CD4-positive, alpha-beta memory T cell (primary cell): ENCODE results near the gene CTSD. TPM values are rescaled to one million over a fixed set of nuclear protein-coding genes. Genes with fewer than 3 reads are reported as not detected.

Source experiments
- polyA plus RNA-seq, 2 donors: library from polyadenylated mRNA; unstranded; fragments of 300-500 nt; fragmentation: Illumina TruSeq; gene quantifications; one replicate each; pipeline ENCODE4 v1.2.3, GENCODE V29; 2021
- total RNA-seq, 2 experiments: library from RNA; stranded (reverse); gene quantifications; one replicate each; pipeline ENCODE4 v1.2.3, GENCODE V29; 2021

Gene CTSD
- total and polyA plus RNA-seq, 4 experiments from 2014 or later, result 122 to 214 (median 171) TPM

Other genes with a start within 250 kb of the CTSD start
- gene DUSP8, start 191.7 kb downstream of the CTSD start, total RNA-seq, result 1 to 10 TPM; 5.8 TPM
- 1 to 10 TPM in 1 of 2 donors, not detected in 1; 1.5 TPM for gene DUSP8, start 191.7 kb downstream of the CTSD start, polyA plus RNA-seq
- not detected for gene KRTAP5-1, start 178.6 kb downstream of the CTSD start, total RNA-seq
- under 1 TPM in 1 of 2 donors, not detected in 1; 0.29 TPM for gene KRTAP5-1, start 178.6 kb downstream of the CTSD start, polyA plus RNA-seq
- gene KRTAP5-2, start 165.6 kb downstream of the CTSD start, total RNA-seq, result not detected
- not detected for gene KRTAP5-2, start 165.6 kb downstream of the CTSD start, polyA plus RNA-seq
- not detected for gene KRTAP5-3, start 155.5 kb downstream of the CTSD start, total RNA-seq
- gene KRTAP5-3, start 155.5 kb downstream of the CTSD start, polyA plus RNA-seq, result not detected
- gene KRTAP5-4, start 141.8 kb downstream of the CTSD start, total RNA-seq, result not detected
- gene KRTAP5-4, start 141.8 kb downstream of the CTSD start, polyA plus RNA-seq, result not detected
- gene KRTAP5-5, start 134.2 kb downstream of the CTSD start, total RNA-seq, result not detected
- not detected for gene KRTAP5-5, start 134.2 kb downstream of the CTSD start, polyA plus RNA-seq
- not detected for gene KRTAP5-6, start 66.7 kb downstream of the CTSD start, total RNA-seq
- not detected for gene KRTAP5-6, start 66.7 kb downstream of the CTSD start, polyA plus RNA-seq
- gene IFITM10, start 13.3 kb downstream of the CTSD start, total RNA-seq, result 1 to 10 TPM; 1.6 to 1.8 TPM
- gene IFITM10, start 13.3 kb downstream of the CTSD start, polyA plus RNA-seq, result not detected
- gene SYT8, start 71.1 kb upstream of the CTSD start, total RNA-seq, result not detected
- not detected for gene SYT8, start 71.1 kb upstream of the CTSD start, polyA plus RNA-seq
- gene TNNI2, start 75.1 kb upstream of the CTSD start, total RNA-seq, result not detected
- not detected for gene TNNI2, start 75.1 kb upstream of the CTSD start, polyA plus RNA-seq
- gene LSP1, start 89.2 kb upstream of the CTSD start, total RNA-seq, result 100 to 1,000 TPM; 324 to 327 TPM
- gene LSP1, start 89.2 kb upstream of the CTSD start, polyA plus RNA-seq, result 100 to 1,000 TPM; 253 to 435 TPM
- not detected for gene PRR33, start 128.0 kb upstream of the CTSD start, total RNA-seq
- under 1 TPM in 1 of 2 donors, not detected in 1; 0.18 TPM for gene PRR33, start 128.0 kb upstream of the CTSD start, polyA plus RNA-seq
- 10 to 100 TPM in 1 of 2 experiments, 1 to 10 TPM in 1; 9.3 to 10.5 TPM for gene TNNT3, start 155.8 kb upstream of the CTSD start, total RNA-seq
- gene TNNT3, start 155.8 kb upstream of the CTSD start, polyA plus RNA-seq, result not detected
- 10 to 100 TPM; 43.9 to 51.0 TPM for gene MRPL23, start 183.4 kb upstream of the CTSD start, total RNA-seq
- 10 to 100 TPM; 15.2 to 45.8 TPM for gene MRPL23, start 183.4 kb upstream of the CTSD start, polyA plus RNA-seq
- gene H19, start 233.9 kb upstream of the CTSD start, total RNA-seq, result not detected
- gene H19, start 233.9 kb upstream of the CTSD start, polyA plus RNA-seq, result not detected